Stimulated activated CD8-positive, alpha-beta memory T cell treated with anti-CD3 and anti-CD28 coated beads, Interleukin-15, amount 100 ng/mL, for 48 hours (primary cell): Measurements from ENCODE around the gene HEBP1.

Experiments used
- DNase-seq, 2 donors: peaks; one replicate each; pipeline ENCODE4 v3.0.0-alpha.2; 2020; ENCODE audit warnings: low read depth in 2 of 2

HEBP1 gene

GRCh38 chr12:12990700-12991468 lies 9.2 kb downstream of the HEBP1 start:
- no peak for DNase-seq

DNA sequence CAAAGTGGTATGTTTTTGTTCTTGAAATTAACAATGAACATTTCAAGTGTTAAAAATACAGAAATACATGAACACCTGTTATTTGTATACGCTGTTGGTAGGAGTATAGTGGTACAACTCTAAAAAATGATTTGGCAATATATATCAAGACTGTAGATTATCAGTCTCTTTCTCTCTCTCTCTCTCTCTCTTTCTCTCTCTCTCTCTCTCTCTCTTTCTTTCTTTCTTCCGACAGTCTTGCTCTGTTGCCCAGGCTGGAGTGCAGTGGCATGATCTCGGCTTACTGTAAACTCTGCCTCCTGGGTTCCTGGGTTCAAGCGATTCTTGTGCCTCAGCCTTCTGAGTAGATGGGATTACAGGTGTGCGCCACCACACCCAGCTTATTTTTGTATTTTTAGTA lies 12.6 kb downstream of the HEBP1 start:
- no peak for DNase-seq

GRCh38 chr12:12986775-12987331 lies 13.2 kb downstream of the HEBP1 start:
- no peak for DNase-seq

- DNase-seq: no peak
Measured at GRCh38 chr12:12985817-12986408, 14.2 kb downstream of the HEBP1 start.

DNA sequence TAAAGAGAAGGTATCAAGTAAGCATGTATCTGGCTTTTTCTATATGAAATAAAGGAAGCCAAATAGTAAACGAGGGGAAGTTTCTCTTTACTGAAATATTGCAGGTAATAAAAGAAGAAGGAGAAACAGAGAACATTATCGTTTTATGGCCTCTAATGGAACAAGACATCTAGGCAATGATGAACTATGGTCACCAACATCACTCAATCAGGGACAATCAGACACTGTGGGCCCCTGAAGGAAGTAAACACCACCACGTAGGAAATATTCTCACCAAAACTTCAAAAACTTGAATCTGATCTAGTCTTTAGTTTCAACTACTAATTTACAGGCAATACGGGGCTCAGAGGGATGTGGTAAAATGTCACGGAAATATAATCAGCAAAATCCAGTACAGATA lies 15.9 kb downstream of the HEBP1 start:
- no peak for DNase-seq

DNA sequence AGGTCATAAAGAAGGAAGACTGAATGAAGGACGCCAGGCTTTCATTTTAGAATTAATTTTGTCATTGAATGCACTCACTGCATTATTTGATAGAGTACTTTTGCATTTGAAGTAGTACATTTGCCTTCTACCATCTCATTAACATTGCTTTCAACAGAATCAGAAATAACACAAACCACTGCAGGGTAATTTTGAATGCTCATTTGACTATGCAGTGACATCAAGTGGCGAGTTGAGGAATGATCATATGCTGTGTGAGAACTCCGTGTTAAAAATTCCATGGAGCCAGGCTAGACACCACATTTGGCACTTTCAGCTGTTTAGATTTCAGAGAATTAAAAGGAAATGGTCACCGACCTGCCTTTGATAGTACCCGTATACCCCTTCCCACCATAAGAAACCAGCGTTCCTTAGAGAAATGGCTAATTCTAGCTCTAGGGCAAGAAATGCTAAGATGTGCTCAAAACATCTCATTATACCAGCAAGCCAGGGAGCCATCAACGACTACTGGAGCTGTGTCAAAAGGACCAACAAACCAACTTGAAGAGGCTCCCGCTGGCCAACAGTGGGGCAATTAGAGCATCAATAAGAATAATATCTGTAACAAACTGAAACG lies 16.5 kb downstream of the HEBP1 start:
- DNase-seq: no peak

DNA sequence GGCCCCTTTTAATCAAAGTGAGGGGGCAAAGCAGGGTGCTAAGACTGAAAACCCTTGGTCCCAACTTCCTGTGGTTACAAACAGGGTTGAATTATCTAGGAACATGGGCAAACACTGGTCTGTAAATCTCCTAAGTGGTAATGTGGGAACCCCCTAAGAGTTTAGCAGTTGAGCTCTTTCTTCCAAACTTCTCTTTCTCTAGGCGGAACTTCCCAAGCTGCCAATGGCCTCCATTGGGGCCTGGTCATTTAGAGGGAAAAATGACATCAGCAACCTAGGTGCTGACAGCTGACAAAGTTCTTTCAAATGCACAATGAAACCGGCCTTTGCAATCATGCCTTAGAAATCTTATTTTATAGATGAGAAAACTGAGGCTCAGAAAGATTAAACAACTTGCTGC lies 17.7 kb downstream of the HEBP1 start:
- no peak for DNase-seq

DNA sequence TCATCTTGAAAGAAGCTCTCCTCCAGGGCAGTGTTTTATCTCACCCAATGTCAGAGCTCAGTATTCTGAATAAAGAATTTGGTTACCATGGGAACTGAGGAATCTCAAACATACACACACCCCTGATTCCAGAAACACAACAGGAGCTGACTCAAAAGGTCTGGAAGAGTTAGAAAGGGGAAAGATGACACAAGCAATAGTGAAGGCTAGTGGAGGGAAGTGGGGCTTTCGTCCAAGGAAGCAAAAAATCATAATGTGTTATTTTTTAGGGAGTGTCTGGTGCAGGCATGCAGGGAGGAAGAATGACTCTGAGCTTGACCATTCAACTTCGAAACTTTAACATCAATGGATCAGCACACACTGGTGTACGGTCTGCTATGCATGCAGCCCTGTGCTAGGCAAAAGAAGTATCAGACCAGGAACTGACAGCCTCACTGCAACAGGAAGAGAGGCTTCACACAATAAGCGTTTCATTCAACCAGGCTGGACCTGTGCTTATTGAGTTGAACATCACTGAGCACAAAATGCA lies 20.3 kb downstream of the HEBP1 start:
- no peak for DNase-seq

- no peak for DNase-seq
Measured at GRCh38 chr12:12979126-12979525, 20.9 kb downstream of the HEBP1 start.

DNA sequence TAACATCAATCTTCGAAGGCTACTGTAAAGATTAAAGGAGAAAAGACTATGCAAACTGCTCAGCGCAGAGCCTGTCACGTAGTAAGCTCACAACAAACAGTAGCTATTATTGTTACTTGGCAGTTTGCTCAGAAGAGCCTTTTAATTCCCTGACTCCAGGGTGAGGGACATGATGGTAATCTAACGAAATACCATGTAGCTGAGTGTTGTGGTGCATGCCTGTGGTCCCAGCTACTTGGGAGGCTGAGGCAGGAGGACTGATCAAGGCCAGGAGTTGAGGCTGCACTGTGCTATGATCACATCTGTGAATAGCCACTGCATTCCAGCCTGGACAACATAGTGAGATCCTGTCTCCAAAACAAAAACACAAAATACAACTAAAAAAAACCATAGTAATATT lies 22.8 kb downstream of the HEBP1 start:
- DNase-seq: no peak

DNA sequence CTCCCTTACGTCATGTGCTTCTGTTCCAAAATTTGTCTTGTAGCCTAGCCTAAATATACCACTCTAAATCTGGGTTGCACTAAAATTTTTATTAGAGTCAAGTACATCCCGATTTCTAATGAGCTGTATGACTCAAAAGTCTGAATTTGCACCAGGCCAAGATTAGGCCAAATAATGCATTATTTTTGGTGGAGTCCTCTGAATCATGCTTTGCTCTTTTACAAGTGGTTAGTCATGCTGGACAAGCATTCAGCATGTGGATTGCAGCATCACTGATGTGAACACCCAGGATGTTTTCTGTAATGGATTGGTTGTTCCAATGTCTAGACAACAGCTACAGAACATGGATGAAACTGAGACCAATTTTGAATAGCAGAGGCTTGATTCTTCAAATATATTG lies 23.7 kb downstream of the HEBP1 start:
- DNase-seq: no peak

- no peak for DNase-seq
Measured at GRCh38 chr12:12975322-12976077, 24.6 kb downstream of the HEBP1 start.

DNA sequence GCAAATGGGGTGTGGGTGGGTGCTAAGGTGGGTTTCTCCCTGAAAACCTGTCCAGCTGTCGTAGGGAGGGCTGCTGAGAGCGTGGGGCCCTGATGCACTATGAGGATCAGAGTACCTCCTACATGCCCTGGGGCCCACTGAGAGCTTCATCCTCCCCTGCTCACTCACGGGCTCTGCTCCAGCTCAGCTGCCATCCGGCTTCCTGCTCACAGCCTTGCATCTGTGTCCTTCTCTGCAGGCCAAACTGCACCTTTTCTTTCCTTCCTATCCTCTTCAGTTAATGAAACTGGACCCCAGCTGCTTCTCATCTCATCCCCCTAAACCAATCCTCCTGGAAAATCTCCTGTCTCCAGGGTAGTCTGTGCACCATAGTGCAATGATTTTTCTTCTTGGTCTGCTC lies 25.9 kb downstream of the HEBP1 start:
- no peak for DNase-seq

GRCh38 chr12:12973019-12973418 lies 27.0 kb downstream of the HEBP1 start:
- DNase-seq: no peak

DNA sequence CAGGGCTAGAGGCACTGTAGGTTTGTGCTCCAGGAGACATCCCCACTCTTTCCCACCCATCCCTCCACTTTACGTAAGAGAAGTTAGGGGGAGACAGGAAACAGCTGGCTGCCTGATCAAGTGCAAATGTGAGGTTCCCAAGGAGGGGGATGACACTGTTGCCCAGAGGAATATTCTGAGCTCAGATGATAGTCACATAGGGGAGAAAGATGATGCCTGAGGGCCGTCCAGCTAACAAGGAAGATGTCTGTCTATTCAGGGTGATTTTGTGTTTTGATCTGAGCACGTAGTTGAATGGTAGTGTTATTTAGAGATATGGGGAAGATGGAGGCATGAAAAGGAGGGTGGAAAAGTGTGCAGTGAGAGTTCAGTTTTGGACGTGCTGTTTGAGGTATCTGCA lies 34.2 kb downstream of the HEBP1 start:
- no peak for DNase-seq

DNA sequence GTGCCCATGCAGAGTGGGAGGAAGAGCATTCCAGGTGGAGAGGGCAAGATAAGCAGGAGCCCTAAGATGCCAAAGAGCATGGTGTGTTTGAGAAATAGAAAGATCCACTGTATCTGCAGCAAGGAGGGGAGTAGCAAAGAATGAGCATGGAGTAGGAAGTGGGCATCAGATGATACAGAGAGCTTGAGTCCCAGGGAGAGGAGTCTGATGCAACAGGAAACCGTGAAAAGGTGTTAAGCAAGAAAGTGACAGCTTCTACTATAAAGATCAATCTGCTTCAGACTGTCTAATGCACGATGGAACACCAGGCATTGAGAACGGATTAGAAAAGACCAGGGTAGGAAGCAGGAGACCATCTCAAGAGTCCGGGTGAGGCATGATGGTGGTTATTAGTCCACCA lies 35.8 kb downstream of the HEBP1 start:
- no peak for DNase-seq

GRCh38 chr12:12960639-12961209 lies 39.3 kb downstream of the HEBP1 start:
- DNase-seq: no peak

- no peak for DNase-seq
Measured at GRCh38 chr12:12958886-12959285, 41.2 kb downstream of the HEBP1 start.

GRCh38 chr12:12954878-12955625 lies 45.0 kb downstream of the HEBP1 start:
- no peak for DNase-seq

GRCh38 chr12:12954356-12954755 lies 45.7 kb downstream of the HEBP1 start:
- DNase-seq: no peak

DNA sequence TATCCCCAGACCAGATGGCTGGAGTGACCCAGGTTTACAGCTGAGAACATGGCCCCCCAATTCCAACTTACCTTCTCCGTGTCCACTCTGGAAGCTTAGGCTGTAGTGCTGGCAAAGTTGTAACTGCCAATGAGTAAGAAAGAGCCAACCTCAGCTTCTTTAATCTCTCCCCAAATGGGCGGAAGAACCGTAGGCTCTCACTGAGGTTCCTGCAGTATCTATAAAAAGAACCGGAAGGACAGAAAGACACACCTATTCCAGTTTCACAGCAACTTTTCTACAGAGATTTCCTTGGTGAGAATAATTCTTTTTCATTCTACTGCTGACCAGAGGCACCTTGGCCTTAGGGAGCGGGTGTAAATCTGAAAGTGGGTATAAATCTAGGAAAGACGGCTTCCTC lies 48.0 kb downstream of the HEBP1 start, which contains the start of gene GPRC5D:
Gene GPRC5D, minus strand, starts transcription at position 135 of the 400 bp plus-strand sequence. CDS start 1,786 bp downstream, outside the sequence.
- no peak for DNase-seq
